ENCODE results near the gene PTPRK.

GRCh38 chr6:128500749-128501600 is 19.4 kb downstream of the PTPRK start:
- no peak for TF ChIP-seq CTCF (conservative IDR thresholded peaks at IDR 0.05; ENCODE audit: low read depth in 2 of 2)
- TF ChIP-seq EZH2phosphoT487 (IDR thresholded peaks at IDR 0.05; ENCODE audit: unreplicated experiment), result no peak
- no peak for TF ChIP-seq EZH2 (IDR thresholded peaks at IDR 0.05; ENCODE audit: low read depth, unreplicated experiment)
- TF ChIP-seq REST (IDR thresholded peaks at IDR 0.05; ENCODE audit: unreplicated experiment), result no peak
